Measurements from ENCODE around the gene GPSM1. TPM values are rescaled to one million over a fixed set of nuclear protein-coding genes. Genes with fewer than 3 reads are reported as not detected.

The GPSM1 gene
- total and polyA plus RNA-seq, 5 experiments from 2014 or later = 0.50 to 11.6 (median 0.98) TPM

- Mint-ChIP-seq H3K36me3 (peaks cover 0 to 2% (median 0%) of the 10 kb centered on the region in 3 donors), H3K4me3 (no peak overlapping the region), H3K4me1 (peaks cover 0 to 5% (median 0%) of the 10 kb centered on the region in 4 donors), H3K27me3 (no peaks in the 10 kb centered on the region), H3K9me3 (no peaks in the 10 kb centered on the region), H3K27ac (no peak overlapping the region)
- no peak for DNase-seq
- no peak for ATAC-seq
- POLR2A ChIA-PET = no interaction called here
Measured at GRCh38 chr9:136370687-136371532, 43.6 kb downstream of the GPSM1 start.

DNA sequence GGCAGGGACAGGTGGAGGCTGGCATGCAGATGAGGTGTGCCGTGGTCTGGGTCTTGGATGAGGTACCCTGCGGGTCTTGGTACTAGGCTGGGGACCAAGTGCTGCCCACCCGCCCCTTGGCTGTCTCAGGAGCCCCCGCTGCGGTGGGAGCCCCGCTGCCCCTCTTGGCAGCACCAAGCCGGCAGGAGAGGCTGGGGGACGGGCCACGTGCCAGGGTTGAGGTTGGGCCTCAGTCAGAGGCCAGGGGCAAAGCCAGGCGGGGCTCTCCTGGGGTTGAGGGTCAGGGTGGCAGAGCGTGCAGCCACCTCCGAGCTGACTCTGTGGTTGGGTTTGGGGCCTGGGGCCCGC lies 44.2 kb downstream of the GPSM1 start:
- no peak for DNase-seq
- POLR2A ChIA-PET = interaction anchor here (0.6 to 1.9 kb wide), 2 partner anchors 8 to 270 kb away, joined by 5 to 6 read pairs; partner anchors contain the start of gene DNLZ
- Mint-ChIP-seq H3K4me1 (peaks cover 0 to 5% (median 0%) of the 10 kb centered on the region in 4 donors), H3K27ac (no peak overlapping the region), H3K27me3 (no peaks in the 10 kb centered on the region), H3K9me3 (no peaks in the 10 kb centered on the region), H3K4me3 (no peak overlapping the region), H3K36me3 (no peaks in the 10 kb centered on the region)
- no peak for ATAC-seq

DNA sequence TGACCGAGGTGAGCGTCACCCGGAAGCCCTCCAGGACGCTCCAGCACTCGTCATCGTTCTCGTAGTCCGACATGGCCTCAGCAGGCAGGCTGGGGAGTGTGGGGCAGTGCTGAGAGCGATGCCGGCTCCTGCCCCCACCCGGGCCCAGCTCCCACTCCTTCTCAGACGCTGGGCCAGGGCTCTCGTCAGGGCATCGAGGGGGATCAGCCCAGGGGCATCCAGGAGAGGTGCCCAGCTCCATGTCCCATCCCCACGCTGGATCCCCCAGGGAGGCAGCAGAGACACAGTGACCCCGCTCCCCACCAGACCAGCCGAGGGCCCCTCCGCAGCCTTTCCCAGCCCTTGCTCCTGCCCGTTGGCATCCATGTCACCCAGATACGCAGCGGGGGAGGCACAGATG lies 44.7 kb downstream of the GPSM1 start:
- POLR2A ChIA-PET = interaction anchor here (0.6 to 1.9 kb wide), 2 partner anchors 9 to 270 kb away, joined by 5 to 6 read pairs; partner anchors contain the start of gene DNLZ
- no peak for DNase-seq
- Mint-ChIP-seq H3K4me1 (peaks cover 0 to 5% (median 0%) of the 10 kb centered on the region in 4 donors), H3K9me3 (no peaks in the 10 kb centered on the region), H3K27ac (no peak overlapping the region), H3K27me3 (no peaks in the 10 kb centered on the region), H3K36me3 (no peaks in the 10 kb centered on the region), H3K4me3 (no peak overlapping the region)
- ATAC-seq = no peak

DNA sequence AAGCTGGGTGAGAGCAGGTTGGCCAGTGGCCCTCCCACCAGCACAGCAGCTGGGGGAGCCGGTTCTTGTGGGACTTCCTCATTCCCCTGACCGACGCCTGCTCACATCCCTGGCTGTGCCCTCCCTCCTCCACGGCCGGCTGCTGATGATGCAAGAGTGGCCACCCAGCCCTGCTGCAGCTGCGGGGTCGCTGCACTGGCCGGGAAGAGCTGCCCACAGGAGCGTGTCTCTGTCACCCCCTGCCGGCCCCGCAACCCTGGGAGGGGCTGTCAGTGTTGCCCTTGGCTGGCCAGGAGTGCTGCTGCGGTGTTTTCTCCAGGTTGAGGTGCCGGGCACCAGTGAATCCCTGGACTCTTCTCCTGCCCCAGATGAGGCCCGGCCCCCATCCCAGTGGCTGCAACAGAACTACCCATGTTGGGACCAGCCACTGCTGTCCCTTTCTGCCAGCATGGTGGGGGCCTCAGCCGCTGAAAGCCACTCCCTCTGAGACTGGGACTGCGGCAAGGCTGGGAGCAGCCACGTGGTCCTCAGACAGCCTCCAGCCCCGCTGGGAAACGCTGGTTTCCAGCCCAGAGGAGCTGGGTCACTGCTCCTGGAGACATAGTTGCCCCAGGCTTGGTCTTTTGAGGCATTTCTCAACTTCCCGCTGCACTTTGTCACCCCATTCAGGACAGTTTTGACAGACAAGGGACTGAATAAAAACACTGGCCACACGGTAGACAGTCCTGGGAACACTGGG lies 45.4 kb downstream of the GPSM1 start:
- H3K27me3 Mint-ChIP-seq = no peaks in the 10 kb centered on the region
- H3K27ac Mint-ChIP-seq = peak overlapping the region in 1 of 10 donors; percentile 31

GRCh38 chr9:136373300-136374182 lies 46.2 kb downstream of the GPSM1 start, which contains the start of gene CARD9:
CARD9 (minus strand) TSS chr9:136373669; CDS start chr9:136372078, 1,591 bp downstream.
- DNase-seq = no peak
- ATAC-seq = no peak
- POLR2A ChIA-PET = interaction anchor here (1.4 to 1.9 kb wide), 2 partner anchors 8 to 10 kb away, joined by 3 to 6 read pairs; partner anchors contain the start of gene DNLZ

More for the DNA sequence above, 45.4 kb downstream of the GPSM1 start:
- DNase-seq (no peak), ATAC-seq (no peak)
- POLR2A ChIA-PET = interaction anchor here (1.9 kb wide), 1 partner anchor 9 kb away, joined by 6 read pairs; the partner anchor contains the start of gene DNLZ
- Mint-ChIP-seq H3K4me1 (peaks cover 0 to 5% (median 0%) of the 10 kb centered on the region in 4 donors), H3K9me3 (no peaks in the 10 kb centered on the region), H3K36me3 (no peaks in the 10 kb centered on the region), H3K4me3 (peak overlapping the region in 2 of 10 donors; percentile 26 to 58)

DNA sequence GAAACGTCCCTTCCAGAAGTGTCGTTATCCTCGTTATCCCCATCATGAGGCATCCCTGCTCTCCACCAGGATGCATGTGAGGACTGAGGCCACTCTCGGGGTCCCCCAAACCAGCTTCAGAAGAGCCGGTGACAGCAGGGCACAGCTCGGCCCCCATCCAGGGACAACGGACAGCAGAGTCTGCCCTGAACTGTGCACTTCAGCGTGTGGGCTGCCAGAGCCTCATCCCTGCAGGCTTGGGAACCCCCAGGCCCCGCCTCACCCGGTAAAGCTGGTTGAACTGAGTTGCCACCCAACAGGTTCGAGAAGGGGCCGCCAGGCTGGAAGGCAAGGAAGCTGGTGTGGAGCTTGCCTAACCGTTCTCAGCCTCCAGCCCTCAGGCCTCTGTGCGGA lies 46.8 kb downstream of the GPSM1 start:
- POLR2A ChIA-PET = interaction anchor here (1.4 kb wide), 1 partner anchor 9 kb away, joined by 3 read pairs; no protein-coding TSS in a partner anchor
- Mint-ChIP-seq H3K9me3 (no peaks in the 10 kb centered on the region), H3K27ac (peak overlapping the region in 1 of 10 donors; percentile 73), H3K4me3 (no peak overlapping the region), H3K36me3 (peaks cover 0 to 5% (median 0%) of the 10 kb centered on the region in 3 donors), H3K4me1 (peaks cover 0 to 5% (median 0%) of the 10 kb centered on the region in 4 donors), H3K27me3 (no peaks in the 10 kb centered on the region)
- ATAC-seq (no peak), DNase-seq (no peak)

More at GRCh38 chr9:136373300-136374182, 46.2 kb downstream of the GPSM1 start, which contains the start of gene CARD9:
- no peaks in the 10 kb centered on the region for H3K36me3 Mint-ChIP-seq
- peak within 1 kb of the TSS in 2 of 10 donors; percentile 31 to 73 for H3K27ac Mint-ChIP-seq
- peaks cover 0 to 5% (median 0%) of the 10 kb centered on the region in 4 donors for H3K4me1 Mint-ChIP-seq
- H3K4me3 Mint-ChIP-seq = peak within 1 kb of the TSS in 2 of 10 donors; percentile 26 to 58
- no peaks in the 10 kb centered on the region for H3K27me3 Mint-ChIP-seq
- no peaks in the 10 kb centered on the region for H3K9me3 Mint-ChIP-seq

- no peaks in the 10 kb centered on the region for H3K9me3 Mint-ChIP-seq
- no peak overlapping the region for H3K4me3 Mint-ChIP-seq
- H3K4me1 Mint-ChIP-seq = peaks cover 0 to 5% (median 0%) of the 10 kb centered on the region in 4 donors
- H3K27me3 Mint-ChIP-seq = no peaks in the 10 kb centered on the region
- ATAC-seq = no peak
- no peak for DNase-seq
- H3K27ac Mint-ChIP-seq = no peak overlapping the region
- POLR2A ChIA-PET = no interaction called here
- peaks cover 0 to 5% (median 0%) of the 10 kb centered on the region in 3 donors for H3K36me3 Mint-ChIP-seq
Measured at GRCh38 chr9:136375096-136375495, 47.8 kb downstream of the GPSM1 start.

GRCh38 chr9:136376457-136376856 lies 49.1 kb downstream of the GPSM1 start:
- Mint-ChIP-seq H3K27me3 (no peaks in the 10 kb centered on the region), H3K36me3 (peaks cover 0 to 8% (median 0%) of the 10 kb centered on the region in 3 donors), H3K27ac (no peak overlapping the region), H3K4me3 (no peak overlapping the region), H3K4me1 (peaks cover 0 to 5% (median 0%) of the 10 kb centered on the region in 4 donors), H3K9me3 (no peaks in the 10 kb centered on the region)
- DNase-seq (no peak), ATAC-seq (no peak)
- POLR2A ChIA-PET = interaction anchor here (0.8 kb wide), 1 partner anchor 13 kb away, joined by 4 read pairs; the partner anchor contains the start of gene DNLZ

- ATAC-seq (no peak), DNase-seq (no peak)
- POLR2A ChIA-PET = interaction anchor here (0.8 kb wide), 1 partner anchor 14 kb away, joined by 4 read pairs; the partner anchor contains the start of gene DNLZ
- Mint-ChIP-seq H3K27me3 (no peaks in the 10 kb centered on the region), H3K9me3 (no peaks in the 10 kb centered on the region), H3K4me1 (peaks cover 0 to 5% (median 0%) of the 10 kb centered on the region in 4 donors), H3K4me3 (no peak overlapping the region), H3K36me3 (peaks cover 0 to 8% (median 0%) of the 10 kb centered on the region in 3 donors), H3K27ac (no peak overlapping the region)
Measured at GRCh38 chr9:136377341-136378169, 50.2 kb downstream of the GPSM1 start.

DNA sequence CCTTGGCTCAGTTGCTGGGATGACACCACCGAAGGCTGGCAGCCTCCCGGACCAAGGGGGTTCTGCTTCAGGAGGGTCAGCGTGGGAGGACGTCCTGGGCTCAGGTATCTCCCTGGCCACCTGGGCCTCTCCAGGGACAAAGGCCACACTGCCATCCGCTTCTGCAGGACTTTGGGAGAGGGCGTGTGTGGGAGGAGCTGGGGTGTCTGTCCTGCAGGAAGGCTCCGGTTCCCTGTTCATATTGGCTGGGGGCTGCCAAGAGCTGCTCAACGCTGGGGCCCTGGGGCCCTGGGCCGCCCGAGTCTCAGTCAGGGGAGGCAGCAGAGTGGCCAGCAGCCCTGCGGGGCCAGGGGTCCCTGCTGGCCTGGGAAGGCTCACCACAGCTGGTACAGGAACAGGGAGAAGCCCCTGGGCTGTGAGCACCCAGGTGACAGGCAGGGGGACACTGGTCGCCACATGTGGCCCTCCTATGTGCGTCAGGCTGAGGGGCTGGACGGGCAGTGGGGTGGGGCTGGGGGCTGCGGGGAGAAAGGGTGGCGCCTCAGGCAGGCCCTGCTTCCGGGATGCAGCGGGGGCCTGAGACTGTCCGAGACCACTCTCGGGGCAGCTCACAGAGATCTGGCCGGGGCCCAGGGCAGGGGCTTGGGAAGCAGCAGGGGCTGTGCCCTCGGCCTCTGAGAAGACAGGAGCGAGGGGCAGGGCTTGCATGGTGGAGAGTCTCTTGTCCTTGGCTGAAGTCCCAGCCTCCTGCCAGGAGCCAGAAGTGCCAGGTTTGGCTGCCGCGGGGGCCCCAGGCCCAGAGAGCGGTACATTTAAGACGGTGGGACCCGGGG lies 51.0 kb downstream of the GPSM1 start:
- Mint-ChIP-seq H3K27ac (peak overlapping the region in 1 of 10 donors; percentile 37), H3K9me3 (no peaks in the 10 kb centered on the region), H3K4me1 (no peaks in the 10 kb centered on the region), H3K4me3 (no peak overlapping the region), H3K27me3 (no peaks in the 10 kb centered on the region), H3K36me3 (peaks cover 0 to 14% (median 0%) of the 10 kb centered on the region in 3 donors)
- DNase-seq (no peak), ATAC-seq (no peak)
- POLR2A ChIA-PET = no interaction called here

All from naive thymus-derived CD8-positive, alpha-beta T cell (primary cell).